Measurements from ENCODE around the gene CEP250. TPM values are rescaled to one million over a fixed set of nuclear protein-coding genes. Genes with fewer than 3 reads are reported as not detected.

CEP250 gene
- total RNA-seq, 4 donors from 2014 or later, result 18.8 to 55.4 (median 27.1) TPM

DNA sequence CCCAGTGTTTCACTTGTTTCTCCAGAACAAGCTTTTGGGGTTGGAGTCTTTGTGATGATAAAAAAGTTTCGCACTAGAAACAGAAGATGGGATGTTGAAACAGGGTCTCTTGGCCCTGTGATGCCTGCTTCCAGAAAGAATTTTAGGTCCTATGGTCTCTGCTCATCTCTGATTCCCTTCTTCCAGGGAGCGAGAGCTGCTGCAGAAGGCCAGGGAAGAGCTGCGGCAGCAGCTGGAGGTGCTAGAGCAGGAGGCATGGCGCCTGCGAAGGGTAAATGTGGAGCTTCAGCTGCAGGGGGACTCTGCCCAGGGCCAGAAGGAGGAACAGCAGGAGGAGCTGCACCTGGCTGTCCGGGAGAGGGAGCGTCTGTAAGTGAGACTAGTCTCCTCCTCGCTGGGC, 18.3 kb downstream of the CEP250 start:
- H3K4me1 ChIP-seq, result no peaks in the 10 kb centered on the region
- TF ChIP-seq, protein P1, sequence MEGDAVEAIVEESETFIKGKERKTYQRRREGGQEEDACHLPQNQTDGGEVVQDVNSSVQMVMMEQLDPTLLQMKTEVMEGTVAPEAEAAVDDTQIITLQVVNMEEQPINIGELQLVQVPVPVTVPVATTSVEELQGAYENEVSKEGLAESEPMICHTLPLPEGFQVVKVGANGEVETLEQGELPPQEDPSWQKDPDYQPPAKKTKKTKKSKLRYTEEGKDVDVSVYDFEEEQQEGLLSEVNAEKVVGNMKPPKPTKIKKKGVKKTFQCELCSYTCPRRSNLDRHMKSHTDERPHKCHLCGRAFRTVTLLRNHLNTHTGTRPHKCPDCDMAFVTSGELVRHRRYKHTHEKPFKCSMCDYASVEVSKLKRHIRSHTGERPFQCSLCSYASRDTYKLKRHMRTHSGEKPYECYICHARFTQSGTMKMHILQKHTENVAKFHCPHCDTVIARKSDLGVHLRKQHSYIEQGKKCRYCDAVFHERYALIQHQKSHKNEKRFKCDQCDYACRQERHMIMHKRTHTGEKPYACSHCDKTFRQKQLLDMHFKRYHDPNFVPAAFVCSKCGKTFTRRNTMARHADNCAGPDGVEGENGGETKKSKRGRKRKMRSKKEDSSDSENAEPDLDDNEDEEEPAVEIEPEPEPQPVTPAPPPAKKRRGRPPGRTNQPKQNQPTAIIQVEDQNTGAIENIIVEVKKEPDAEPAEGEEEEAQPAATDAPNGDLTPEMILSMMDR (IDR thresholded peaks at IDR 0.05), result no peak
- TF ChIP-seq POLR2AphosphoS5 (IDR thresholded peaks at IDR 0.05) (no peak), POLR2A (IDR thresholded peaks at IDR 0.05) (no peak), EP300 (IDR thresholded peaks at IDR 0.05) (no peak)
- H3K4me3 ChIP-seq, result no peak overlapping the region
- H3K9me3 ChIP-seq, result no peaks in the 10 kb centered on the region
- peaks cover 93% of the 10 kb centered on the region for H3K36me3 ChIP-seq
- H3K27me3 ChIP-seq, result no peaks in the 10 kb centered on the region
- no peak for DNase-seq (ENCODE audit: low spot score in 2 of 2)
- no peak overlapping the region for H3K27ac ChIP-seq
- WGBS, result 96% methylated on average over 8 of the region's 8 CpGs

DNA sequence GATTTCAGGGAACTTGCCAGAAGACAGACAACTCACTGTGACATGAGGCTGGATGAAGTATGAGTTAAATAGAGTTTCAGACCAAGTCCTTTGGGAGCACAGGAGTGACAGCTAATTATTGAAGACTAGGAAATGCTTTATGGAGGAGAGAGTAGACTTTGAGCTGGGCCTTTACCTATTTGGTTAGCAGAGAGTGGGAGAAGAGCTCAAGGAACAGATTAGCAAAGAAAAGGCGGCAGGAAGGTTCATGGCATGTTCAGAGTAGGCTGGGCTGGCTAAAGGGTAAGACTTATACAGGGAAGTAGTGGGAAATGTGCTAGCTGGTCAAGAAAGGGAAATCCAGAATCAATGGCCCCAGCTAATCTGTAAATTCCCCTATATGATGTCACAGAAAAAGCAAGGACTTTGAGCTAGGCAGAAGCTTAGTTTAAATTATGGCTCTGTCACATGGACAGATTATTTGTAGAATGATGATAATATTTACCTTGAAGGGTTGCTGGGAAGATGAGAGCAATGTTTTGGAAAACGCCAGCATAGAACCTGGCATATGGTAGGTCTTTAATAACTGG, 19.0 kb downstream of the CEP250 start:
- Histone ChIP-seq H3K4me1 (no peaks in the 10 kb centered on the region), H3K36me3 (peaks cover 96% of the 10 kb centered on the region), H3K27ac (no peak overlapping the region), H3K4me3 (no peak overlapping the region), H3K27me3 (no peaks in the 10 kb centered on the region), H3K9me3 (no peaks in the 10 kb centered on the region)
- 93% methylated on average over 2 of the region's 2 CpGs for WGBS
- TF ChIP-seq EP300 (IDR thresholded peaks at IDR 0.05) (no peak), POLR2A (IDR thresholded peaks at IDR 0.05) (no peak), POLR2AphosphoS5 (IDR thresholded peaks at IDR 0.05) (no peak)
- TF ChIP-seq, protein P1 (IDR thresholded peaks at IDR 0.05), result no peak
- no peak for DNase-seq (ENCODE audit: low spot score in 2 of 2)

DNA sequence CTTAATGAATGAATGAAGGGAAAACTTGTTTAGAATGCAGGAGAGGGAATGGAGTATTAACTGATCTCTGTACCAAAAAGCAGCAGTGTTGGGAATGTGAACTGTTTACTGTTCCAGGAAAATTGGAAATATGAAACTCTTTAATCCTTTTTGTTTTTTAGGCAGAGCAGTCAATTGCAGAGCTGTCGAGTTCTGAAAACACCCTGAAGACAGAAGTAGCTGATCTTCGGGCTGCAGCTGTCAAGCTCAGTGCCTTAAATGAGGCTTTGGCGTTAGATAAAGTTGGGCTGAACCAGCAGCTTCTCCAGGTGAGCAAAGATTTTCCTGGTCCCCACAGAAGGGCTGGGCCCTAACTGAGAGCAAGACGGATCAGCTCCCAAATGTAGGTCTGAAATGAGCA, 20.9 kb downstream of the CEP250 start:
- DNase-seq (ENCODE audit: low spot score in 2 of 2), result no peak
- WGBS, result 89% methylated on average over 4 of the region's 4 CpGs
- H3K4me1 ChIP-seq, result no peaks in the 10 kb centered on the region
- no peak overlapping the region for H3K27ac ChIP-seq
- TF ChIP-seq, protein P1 (IDR thresholded peaks at IDR 0.05), result no peak
- TF ChIP-seq POLR2A (IDR thresholded peaks at IDR 0.05), result no peak
- no peak for TF ChIP-seq EP300 (IDR thresholded peaks at IDR 0.05)
- TF ChIP-seq POLR2AphosphoS5 (IDR thresholded peaks at IDR 0.05), result no peak
- H3K4me3 ChIP-seq, result no peak overlapping the region
- H3K36me3 ChIP-seq, result peaks cover 98% of the 10 kb centered on the region
- H3K27me3 ChIP-seq, result no peaks in the 10 kb centered on the region
- H3K9me3 ChIP-seq, result no peaks in the 10 kb centered on the region

DNA sequence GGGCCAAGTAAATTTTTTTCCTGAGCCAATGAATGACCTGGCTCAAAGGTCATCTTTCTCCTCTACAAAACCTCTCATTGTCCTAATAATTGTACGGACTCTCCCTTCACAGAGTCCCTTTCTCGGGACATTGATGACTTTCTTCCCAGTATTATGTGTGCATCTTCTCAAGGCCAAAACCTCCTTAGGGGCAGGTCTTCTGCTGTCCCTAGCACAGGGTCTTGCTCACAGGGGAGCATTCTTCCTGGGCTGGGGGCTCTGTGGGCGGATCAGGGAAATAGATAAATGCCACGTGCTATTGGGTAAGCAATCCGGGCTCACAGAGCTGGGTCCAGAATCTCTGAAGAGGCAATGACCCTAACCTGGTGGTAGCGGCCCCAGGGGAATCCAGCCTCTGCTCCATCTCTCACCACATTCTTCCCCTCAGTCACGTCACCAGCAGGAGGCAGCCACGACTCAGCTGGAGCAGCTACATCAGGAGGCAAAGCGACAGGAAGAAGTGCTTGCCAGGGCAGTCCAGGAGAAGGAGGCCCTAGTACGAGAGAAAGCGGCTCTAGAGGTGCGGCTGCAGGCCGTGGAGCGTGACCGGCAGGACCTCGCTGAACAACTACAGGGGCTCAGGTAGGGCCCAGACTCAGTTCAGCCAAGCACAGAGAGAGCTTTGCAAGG, 23.5 kb downstream of the CEP250 start:
- 87% methylated on average over 16 of the region's 16 CpGs for WGBS
- DNase-seq (ENCODE audit: low spot score in 2 of 2), result no peak
- H3K36me3 ChIP-seq, result peaks cover 72% of the 10 kb centered on the region

DNA sequence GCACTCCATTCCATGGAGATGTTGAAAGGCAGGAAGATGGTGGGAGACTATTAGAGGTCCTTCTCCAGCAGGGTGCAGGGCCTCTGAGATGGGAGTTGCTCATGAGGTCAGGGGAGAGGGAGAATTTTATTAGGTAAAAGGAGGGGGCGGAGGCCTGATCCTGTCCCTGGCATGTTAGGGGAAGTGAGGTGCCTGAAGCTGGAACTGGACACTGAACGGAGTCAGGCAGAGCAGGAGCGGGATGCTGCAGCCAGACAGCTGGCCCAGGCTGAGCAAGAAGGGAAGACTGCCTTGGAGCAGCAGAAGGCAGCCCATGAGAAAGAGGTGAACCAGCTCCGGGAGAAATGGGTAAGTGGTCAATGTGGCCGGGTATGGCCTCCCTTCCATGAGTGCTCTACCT, 24.4 kb downstream of the CEP250 start:
- DNase-seq (ENCODE audit: low spot score in 2 of 2), result no peak
- TF ChIP-seq POLR2A (IDR thresholded peaks at IDR 0.05) (no peak), POLR2AphosphoS5 (IDR thresholded peaks at IDR 0.05) (no peak), EP300 (IDR thresholded peaks at IDR 0.05) (no peak)
- TF ChIP-seq, protein P1 (IDR thresholded peaks at IDR 0.05), result no peak
- H3K9me3 ChIP-seq, result no peaks in the 10 kb centered on the region
- 91% methylated on average over 5 of the region's 5 CpGs for WGBS
- H3K36me3 ChIP-seq, result peaks cover 72% of the 10 kb centered on the region
- H3K4me3 ChIP-seq, result no peak overlapping the region
- H3K27me3 ChIP-seq, result no peaks in the 10 kb centered on the region
- H3K4me1 ChIP-seq, result no peaks in the 10 kb centered on the region
- no peak overlapping the region for H3K27ac ChIP-seq

More for the DNA sequence above, 23.5 kb downstream of the CEP250 start:
- no peak overlapping the region for H3K4me3 ChIP-seq
- H3K4me1 ChIP-seq, result no peaks in the 10 kb centered on the region
- no peaks in the 10 kb centered on the region for H3K9me3 ChIP-seq
- no peak overlapping the region for H3K27ac ChIP-seq
- no peaks in the 10 kb centered on the region for H3K27me3 ChIP-seq
- TF ChIP-seq, protein P1 (IDR thresholded peaks at IDR 0.05), result no peak
- TF ChIP-seq EP300 (IDR thresholded peaks at IDR 0.05) (no peak), POLR2A (IDR thresholded peaks at IDR 0.05) (no peak), POLR2AphosphoS5 (IDR thresholded peaks at IDR 0.05) (no peak)

Data from suprapubic skin (tissue), 4 donors.